Fibroblast of skin of back (primary cell): ENCODE results near the gene THBS3.

Source experiments
- DNase-seq: peaks from one replicate; pipeline ENCODE4 v3.0.0-alpha.2; 2013

Gene THBS3

GRCh38 chr1:155186794-155187455 lies 20.8 kb downstream of the THBS3 start:
- DNase-seq: no peak

- no peak for DNase-seq
Measured at GRCh38 chr1:155186067-155186793, 21.5 kb downstream of the THBS3 start.

DNA sequence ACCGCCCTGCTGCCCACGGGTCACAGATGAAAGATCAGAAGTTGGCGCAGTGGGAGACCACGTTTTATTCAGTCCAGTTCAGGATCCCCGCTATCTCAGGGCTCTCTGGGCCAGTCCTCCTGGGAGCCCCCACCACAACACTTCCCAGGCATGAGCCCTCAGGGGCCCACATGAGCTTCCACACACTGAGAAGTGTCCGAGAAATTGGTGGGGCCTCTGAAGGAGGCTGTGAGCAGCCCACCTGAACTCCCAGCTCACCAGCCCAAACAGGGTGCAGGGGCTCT lies 22.0 kb downstream of the THBS3 start:
- DNase-seq: no peak

DNA sequence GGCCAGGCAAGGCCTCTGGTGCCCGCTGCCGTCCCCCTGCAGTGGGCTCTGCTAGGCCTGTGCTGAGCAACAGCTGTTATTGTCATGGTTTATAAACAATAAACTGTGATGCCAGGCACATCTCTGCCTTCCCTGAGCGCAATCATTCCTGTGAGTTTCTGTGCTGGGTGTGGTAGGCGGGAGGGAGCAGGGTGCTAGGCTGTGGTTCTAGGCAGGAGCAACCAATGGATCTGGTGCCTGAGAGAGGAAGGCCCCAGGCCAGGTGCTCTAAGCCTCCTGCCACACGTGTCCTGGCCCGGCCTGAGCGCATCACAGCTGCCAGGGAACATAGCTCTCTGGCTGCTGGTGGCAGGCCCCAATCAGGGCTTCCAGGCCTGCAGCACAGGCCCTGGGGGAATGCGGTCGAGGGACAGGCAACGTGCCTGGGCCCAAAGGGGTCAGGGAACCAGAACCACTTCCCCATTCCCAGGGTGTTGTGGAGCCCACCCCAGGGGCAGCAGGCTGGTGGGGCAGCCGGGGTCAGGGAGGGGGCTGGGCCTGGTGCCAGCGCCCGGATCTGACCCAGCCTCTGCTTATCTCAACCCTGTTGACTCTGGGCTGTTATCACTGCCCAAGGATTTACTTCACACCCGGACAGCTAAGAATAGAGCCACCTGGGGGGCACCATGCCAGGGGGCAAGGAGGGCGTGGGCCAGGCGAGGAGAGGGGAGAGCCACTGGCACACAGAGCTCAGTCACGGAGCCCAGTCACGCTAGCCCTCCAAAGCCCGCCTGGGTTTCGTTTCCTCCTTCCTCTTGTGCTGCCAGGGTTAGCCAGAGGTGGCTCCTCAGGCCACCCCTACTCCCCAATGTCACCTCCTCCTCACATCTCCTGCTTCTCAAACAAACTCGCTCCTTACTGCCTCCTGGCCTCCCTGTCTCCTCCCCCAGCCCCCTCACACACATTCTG lies 22.6 kb downstream of the THBS3 start:
- DNase-seq: no peak

GRCh38 chr1:155184351-155184811 lies 23.3 kb downstream of the THBS3 start:
- no peak for DNase-seq

GRCh38 chr1:155183775-155184221 lies 23.9 kb downstream of the THBS3 start:
- DNase-seq: no peak

- no peak for DNase-seq
Measured at GRCh38 chr1:155182052-155182550, 25.6 kb downstream of the THBS3 start.

- DNase-seq: no peak
Measured at GRCh38 chr1:155181371-155182051, 26.2 kb downstream of the THBS3 start.

GRCh38 chr1:155179112-155180031 lies 28.3 kb downstream of the THBS3 start:
- DNase-seq: no peak

- DNase-seq: no peak
Measured at GRCh38 chr1:155178441-155179111, 29.1 kb downstream of the THBS3 start.

- no peak for DNase-seq
Measured at GRCh38 chr1:155177918-155178281, 29.8 kb downstream of the THBS3 start.

DNA sequence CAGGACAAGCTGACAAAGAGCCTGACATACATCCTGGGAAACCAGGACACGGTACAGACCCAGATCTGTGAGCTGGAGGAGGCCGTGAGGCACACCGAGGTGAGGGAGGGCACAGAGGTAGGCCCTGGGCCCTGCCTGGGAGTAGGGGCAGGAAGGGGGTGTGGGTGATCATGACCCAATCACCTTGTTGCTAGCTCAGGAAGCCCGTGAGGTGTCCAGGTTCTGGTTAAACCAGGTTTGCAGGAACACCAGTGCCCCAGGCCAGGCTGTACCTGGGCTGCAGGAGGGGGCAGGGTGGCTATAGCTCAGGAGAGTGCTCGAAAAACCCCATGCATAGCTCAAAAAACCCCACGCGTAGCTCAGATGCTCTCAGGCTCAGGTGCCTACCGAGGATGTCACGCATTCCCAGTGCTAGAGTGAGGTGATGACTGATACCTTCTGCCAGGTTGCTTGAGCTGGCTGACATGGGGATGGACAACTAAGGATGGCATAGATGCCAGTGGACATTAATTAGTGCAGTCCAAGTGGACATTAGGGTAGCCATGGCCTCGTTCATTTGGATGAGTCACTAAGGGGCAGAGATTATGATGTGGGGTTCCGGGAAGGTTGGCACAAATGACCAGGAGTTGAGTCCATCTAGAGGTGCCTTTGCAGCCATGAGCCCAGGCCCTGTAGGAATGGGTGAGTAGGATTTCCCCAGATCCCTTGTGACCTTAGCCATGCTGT lies 30.3 kb downstream of the THBS3 start:
- DNase-seq: no peak

- peak; percentile 71 for DNase-seq
Measured at GRCh38 chr1:155176544-155177071, 31.1 kb downstream of the THBS3 start.

DNA sequence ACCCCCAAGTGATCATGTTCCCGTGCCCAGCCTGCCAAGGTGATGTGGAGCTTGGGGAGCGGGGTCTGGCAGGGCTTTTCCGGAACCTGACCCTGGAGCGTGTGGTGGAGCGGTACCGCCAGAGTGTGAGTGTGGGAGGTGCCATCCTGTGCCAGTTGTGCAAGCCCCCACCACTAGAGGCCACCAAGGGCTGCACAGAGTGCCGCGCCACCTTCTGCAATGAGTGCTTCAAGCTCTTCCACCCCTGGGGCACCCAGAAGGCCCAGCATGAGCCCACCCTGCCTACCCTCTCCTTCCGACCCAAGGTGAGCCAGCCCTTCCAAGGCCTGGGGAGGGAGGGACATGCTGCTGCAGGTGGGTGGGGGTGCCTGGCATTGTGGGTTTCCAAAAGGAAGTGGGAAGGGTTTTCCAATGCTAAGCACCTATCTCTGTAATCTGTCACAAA lies 31.7 kb downstream of the THBS3 start:
- no peak for DNase-seq

GRCh38 chr1:155175281-155175926 lies 32.3 kb downstream of the THBS3 start:
- DNase-seq: no peak

DNA sequence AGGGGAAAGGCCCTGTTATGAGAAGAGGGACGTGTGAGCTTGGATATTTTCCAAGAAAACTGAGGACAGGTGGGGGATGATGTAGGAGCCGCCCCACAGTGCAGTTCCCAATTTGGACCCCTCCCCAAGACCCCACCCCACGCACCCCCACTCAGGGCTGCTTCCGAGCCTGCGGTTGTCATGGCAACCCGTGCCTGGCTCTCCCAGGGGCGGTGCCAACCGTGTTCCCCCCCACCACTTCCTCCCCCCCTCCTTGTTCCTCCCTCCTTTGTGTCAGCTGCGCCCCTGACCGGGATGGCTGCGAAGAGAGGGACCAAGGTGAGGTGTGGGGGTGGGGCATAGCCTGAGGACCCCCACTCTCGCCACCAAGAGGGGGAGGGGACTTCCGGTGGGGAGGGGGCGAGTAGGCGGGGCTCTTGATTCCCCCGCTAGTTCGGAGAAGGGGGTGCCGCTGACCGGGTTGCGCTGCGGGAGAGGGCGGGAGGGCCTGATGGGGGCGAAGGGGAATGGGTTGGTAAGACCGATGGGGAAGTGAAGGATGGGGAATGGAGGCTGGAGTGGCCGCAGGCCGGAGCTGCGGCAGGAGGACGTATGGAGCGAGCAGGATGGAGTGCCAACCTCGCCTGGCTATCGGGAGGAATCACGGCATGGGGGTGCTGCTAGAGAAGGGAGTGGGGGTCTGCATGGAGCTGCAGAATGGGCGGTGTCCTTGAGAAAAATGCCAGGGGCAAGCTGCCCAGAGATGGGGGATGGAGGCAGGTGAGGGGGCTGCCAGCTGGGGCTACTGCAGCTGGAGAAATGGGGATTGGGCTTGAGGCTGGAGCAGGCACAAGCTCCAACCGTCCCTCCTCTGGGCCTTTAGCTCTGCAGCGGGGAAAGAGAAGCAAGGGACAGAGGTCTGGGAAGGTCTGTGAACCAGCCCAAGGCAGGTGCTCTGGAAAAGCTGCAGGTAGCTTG lies 33.1 kb downstream of the THBS3 start:
- peak; percentile 43 for DNase-seq

DNA sequence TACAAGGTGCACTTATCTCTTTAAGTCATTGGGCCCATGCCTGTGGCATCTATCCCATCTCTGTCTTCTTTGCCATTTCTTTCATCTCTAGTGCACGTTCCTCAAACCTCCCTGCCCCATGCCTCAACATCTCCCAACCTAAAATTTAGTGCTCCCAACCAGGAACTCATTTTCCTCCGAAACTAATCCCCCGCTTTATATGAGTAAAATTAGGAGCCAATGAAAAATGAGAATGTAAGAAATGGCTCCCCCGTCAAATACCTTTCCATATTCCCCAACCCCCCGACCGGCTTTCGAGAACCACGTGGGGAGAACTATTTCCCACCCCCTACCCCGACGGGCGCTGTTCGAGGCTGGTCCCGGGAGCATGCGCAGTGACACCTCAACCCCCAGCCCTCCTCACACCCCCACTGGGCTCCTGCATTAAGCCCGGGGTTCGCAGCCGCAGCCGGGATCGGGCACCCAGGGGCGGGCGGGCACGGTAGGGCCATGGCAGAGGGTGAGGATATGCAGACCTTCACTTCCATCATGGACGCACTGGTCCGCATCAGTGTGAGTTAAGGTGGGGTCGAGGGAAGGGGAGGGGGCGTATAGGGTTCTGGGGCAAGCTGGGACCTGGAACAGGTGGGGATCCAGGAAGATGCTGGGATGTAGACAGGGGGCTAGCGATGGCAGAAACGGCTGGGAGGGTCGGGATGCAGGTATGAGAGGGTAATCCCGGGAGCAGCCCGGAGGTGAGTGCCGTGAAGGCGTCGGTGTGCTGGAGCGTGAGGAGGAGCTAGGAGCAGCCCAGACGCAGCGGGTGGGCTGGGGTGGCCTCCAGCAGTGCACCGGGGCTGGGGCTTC lies 34.0 kb downstream of the THBS3 start, which contains the start of gene TRIM46:
Gene TRIM46 (plus strand): TSS at position 372 of the 846 bp plus-strand sequence. CDS start 118 bp downstream, at position 490.
- peak; percentile 72 for DNase-seq
